H1 (cell line): Measurements from ENCODE around the gene SRF. TPM values are rescaled to one million over a fixed set of nuclear protein-coding genes. Genes with fewer than 3 reads are reported as not detected.

ENCODE experiments used
- E2F6 ChIP-seq: IDR thresholded peaks from 2 replicates; pipeline ENCODE4 v1.6.1; 2012; ENCODE audit warnings: inconsistent platforms
- SAP30 ChIP-seq: fragments of 300-600 bp; sonication (generic); IDR thresholded peaks from 2 replicates; pipeline ENCODE4 v1.7.1; 2012; ENCODE audit warnings: low read length, moderate library complexity, mild to moderate bottlenecking, inconsistent platforms; ENCODE audit not compliant: insufficient read depth, insufficient replicate concordance
- SRF ChIP-seq: IDR thresholded peaks from 2 replicates; pipeline ENCODE4 v1.6.1; 2011; ENCODE audit warnings: mild to moderate bottlenecking, low read depth, low read length, moderate library complexity
- polyA plus RNA-seq, 7 experiments: library from polyadenylated mRNA; depleted of rRNA in 3 of 7; stranded (reverse) in 5 of 7; unstranded in 2 of 7; fragments of >200 nt in 5 of 7; fragments of 200-250 nt in 2 of 7; gene quantifications; 1 replicate in 5 of 7; 2 replicates in 1 of 7; 4 replicates in 1 of 7; pipeline versions ENCODE4 v1.2.1 to v1.2.3, GENCODE V29; 2011 to 2013; ENCODE audit warnings: missing spikeins in 2 of 7, mixed read lengths in 2 of 7
- total RNA-seq: library from RNA; stranded (reverse); fragmentation: NEBNext Ultra II Directional; extraction: Animal tissue kit (Norgen Biotek cat#: 25700); gene quantifications from 2 replicates; pipeline ENCODE4 v1.2.1, GENCODE V29; 2021

The SRF gene
- total and polyA plus RNA-seq, 2 of the 8 experiments (the other 6 are each of a cell fraction or from before 2014, with no cell fraction given): 49.0 to 69.5 TPM

GRCh38 chr6:43123461-43124314 is 47.4 kb upstream of the SRF start (continued):
- TF ChIP-seq SAP30: no peak
- 0 out of 2 replicates have a peak, but pooled peaks have one; percentile 19 for TF ChIP-seq SRF
- TF ChIP-seq E2F6: no peak
